HEK293 (cell line): ENCODE data around the gene RNF214.

Experiments used
- CTCF ChIA-PET: fragments of 350-600 bp; formaldehyde crosslinking; extraction: SDS; loops from one replicate; lab custom pipeline; 2021; ENCODE audit warnings: antibody characterized with exemption; lab: Yijun Ruan, JAX
- POLR2A ChIA-PET: fragments of 300-600 bp; formaldehyde crosslinking; extraction: SDS; loops from one replicate; lab custom pipeline; 2020; ENCODE audit warnings: antibody characterized with exemption, inconsistent platforms; lab: Yijun Ruan, JAX
- H3K27ac ChIP-seq: fragments of 200-500 bp; sonication (Bioruptor generic); 2 replicates; pipeline ENCODE4 v1.5.1; 2014; ENCODE audit warnings: low read depth, low read length, control low read depth, inconsistent platforms; ENCODE audit errors: extremely low read depth
- H3K36me3 ChIP-seq, 2 experiments: fragments of 200-500 bp in 1 of 2; sonication (Bioruptor generic) in 1 of 2; 1 replicate in 1 of 2; 2 replicates in 1 of 2; pipeline ENCODE4 v1.5.1; 2014 to 2017; ENCODE audit warnings: inconsistent platforms in 2 of 2, low read length in 2 of 2; ENCODE audit not compliant: control insufficient read depth in 2 of 2, insufficient read depth in 1 of 2
- H3K4me1 ChIP-seq: fragments of 200-500 bp; sonication (Bioruptor generic); 2 replicates; pipeline ENCODE4 v1.5.1; 2014; ENCODE audit warnings: mild to moderate bottlenecking, low read length, inconsistent platforms; ENCODE audit not compliant: control insufficient read depth, insufficient read depth
- H3K4me3 ChIP-seq: 2 replicates; pipeline ENCODE4 v1.5.1; 2011; ENCODE audit warnings: low read depth, mild to moderate bottlenecking, control low read depth, low read length, moderate library complexity
- H3K9me3 ChIP-seq: fragments of 200-500 bp; sonication (Bioruptor generic); 2 replicates; pipeline ENCODE4 v1.5.1; 2014; ENCODE audit warnings: low read depth, low read length, inconsistent platforms; ENCODE audit not compliant: control insufficient read depth, insufficient read depth
- HOXD13 ChIP-seq: sonication (generic); formaldehyde crosslinking; IDR thresholded peaks from 2 replicates; pipeline ENCODE4 v1.8.0; 2022; ENCODE audit warnings: missing genetic modification reagents, borderline replicate concordance
- PRDM2 ChIP-seq: fragments of 450-650 bp; formaldehyde crosslinking; IDR thresholded peaks from 2 replicates; pipeline ENCODE4 v1.5.1; 2016; ENCODE audit warnings: missing biosample characterization, missing genetic modification characterization, borderline replicate concordance
- PRDM4 ChIP-seq: fragments of 450-650 bp; formaldehyde crosslinking; IDR thresholded peaks from 2 replicates; pipeline ENCODE4 v1.5.1; 2017; ENCODE audit warnings: missing biosample characterization, missing genetic modification characterization
- SP2 ChIP-seq: fragments of 450-650 bp; formaldehyde crosslinking; IDR thresholded peaks from 2 replicates; pipeline ENCODE4 v1.5.1; 2016; ENCODE audit warnings: missing biosample characterization, missing genetic modification characterization
- SP3 ChIP-seq: fragments of 450-650 bp; formaldehyde crosslinking; IDR thresholded peaks from 2 replicates; pipeline ENCODE4 v1.5.1; 2016; ENCODE audit warnings: missing biosample characterization, missing genetic modification characterization
- ZIC2 ChIP-seq: fragments of 450-650 bp; formaldehyde crosslinking; IDR thresholded peaks from 2 replicates; pipeline ENCODE4 v1.5.1; 2016; ENCODE audit warnings: missing biosample characterization, missing genetic modification characterization
- ZNF138 ChIP-seq: fragments of 450-650 bp; formaldehyde crosslinking; IDR thresholded peaks from 2 replicates; pipeline ENCODE4 v1.5.1; 2016; ENCODE audit warnings: missing biosample characterization, missing genetic modification characterization, borderline replicate concordance
- ZNF157 ChIP-seq: fragments of 450-650 bp; formaldehyde crosslinking; IDR thresholded peaks from 2 replicates; pipeline ENCODE4 v1.5.1; 2016; ENCODE audit warnings: missing biosample characterization, missing genetic modification characterization
- ZNF274 ChIP-seq, 2 experiments: fragments of 200-500 bp in 1 of 2; fragments of 450-650 bp in 1 of 2; sonication (Bioruptor generic) in 1 of 2; formaldehyde crosslinking in 1 of 2; IDR thresholded peaks; 2 replicates each; pipeline versions ENCODE4 v1.5.1 to v1.6.1; 2014 to 2016; ENCODE audit warnings: borderline replicate concordance in 1 of 2, inconsistent platforms in 1 of 2, low read length in 1 of 2, missing biosample characterization in 1 of 2, missing genetic modification characterization in 1 of 2
- ZNF398 ChIP-seq: fragments of 450-650 bp; formaldehyde crosslinking; IDR thresholded peaks from 2 replicates; pipeline ENCODE4 v1.5.1; 2017; ENCODE audit warnings: missing biosample characterization, missing genetic modification characterization
- ZNF404 ChIP-seq: fragments of 450-650 bp; formaldehyde crosslinking; IDR thresholded peaks from 2 replicates; pipeline ENCODE4 v1.5.1; 2017; ENCODE audit warnings: missing biosample characterization, missing genetic modification characterization
- ZNF488 ChIP-seq: fragments of 450-650 bp; formaldehyde crosslinking; IDR thresholded peaks from 2 replicates; pipeline ENCODE4 v1.5.1; 2016; ENCODE audit warnings: missing biosample characterization, missing genetic modification characterization
- ZNF544 ChIP-seq: fragments of 450-650 bp; formaldehyde crosslinking; IDR thresholded peaks from 2 replicates; pipeline ENCODE4 v1.5.0; 2017; ENCODE audit warnings: missing biosample characterization, missing genetic modification characterization
- ZNF626 ChIP-seq: fragments of 450-650 bp; sonication (Bioruptor Pico); formaldehyde crosslinking; IDR thresholded peaks from 2 replicates; pipeline ENCODE4 v1.5.1; 2018; ENCODE audit warnings: missing biosample characterization, missing genetic modification characterization, inconsistent platforms
- ZNF645 ChIP-seq: fragments of 450-650 bp; formaldehyde crosslinking; IDR thresholded peaks from 2 replicates; pipeline ENCODE4; 2016; ENCODE audit warnings: missing biosample characterization, missing genetic modification characterization
- ZNF692 ChIP-seq: fragments of 450-650 bp; formaldehyde crosslinking; IDR thresholded peaks from 2 replicates; pipeline ENCODE4 v1.5.1; 2016; ENCODE audit warnings: missing biosample characterization, missing genetic modification characterization
- ZNF704 ChIP-seq: fragments of 450-650 bp; formaldehyde crosslinking; IDR thresholded peaks from 2 replicates; pipeline ENCODE4 v1.5.1; 2016; ENCODE audit warnings: missing biosample characterization, missing genetic modification characterization
- ZNF776 ChIP-seq: fragments of 450-650 bp; formaldehyde crosslinking; IDR thresholded peaks from 2 replicates; pipeline ENCODE4 v1.5.0; 2017; ENCODE audit warnings: missing biosample characterization, missing genetic modification characterization, borderline replicate concordance

RNF214 gene

GRCh38 chr11:117279711-117280376 is 47.4 kb downstream of the RNF214 start:
- TF ChIP-seq ZNF404 (tag by site-specific recombination) (no peak), SP2 (no peak), ZNF776 (tag by site-specific recombination) (no peak), ZNF626 (tag by site-specific recombination) (no peak), ZNF274 (IDR thresholded peaks at IDR 0.05; ENCODE audit: low read length) (no peak), ZNF274 (tag by site-specific recombination; IDR thresholded peaks at IDR 0.05; ENCODE audit: borderline replicate concordance) (no peak), ZNF704 (no peak), ZNF398 (tag by site-specific recombination) (no peak), ZNF544 (tag by site-specific recombination) (no peak), ZNF138 (no peak), ZNF645 (tag by site-specific recombination) (no peak), ZNF692 (tag by site-specific recombination) (no peak), PRDM2 (tag by site-specific recombination) (no peak), ZNF488 (tag by site-specific recombination) (no peak), HOXD13 (no peak), ZIC2 (no peak), SP3 (tag by site-specific recombination) (no peak), PRDM4 (no peak), ZNF157 (tag by site-specific recombination) (no peak)
- Histone ChIP-seq H3K9me3 (no peaks in the 10 kb centered on the region), H3K4me1 (no peaks in the 10 kb centered on the region), H3K4me3 (no peak overlapping the region), H3K36me3 (peaks cover 3 to 50% of the 10 kb centered on the region in 2 experiments), H3K27ac (no peak overlapping the region)
- POLR2A ChIA-PET = no interaction called here
- CTCF ChIA-PET = interaction anchor here (0.6 to 0.9 kb wide), 3 partner anchors 19 to 146 kb away, joined by 3 read pairs; no protein-coding TSS in a partner anchor
